ENCODE results near the gene ABCB11.

DNA sequence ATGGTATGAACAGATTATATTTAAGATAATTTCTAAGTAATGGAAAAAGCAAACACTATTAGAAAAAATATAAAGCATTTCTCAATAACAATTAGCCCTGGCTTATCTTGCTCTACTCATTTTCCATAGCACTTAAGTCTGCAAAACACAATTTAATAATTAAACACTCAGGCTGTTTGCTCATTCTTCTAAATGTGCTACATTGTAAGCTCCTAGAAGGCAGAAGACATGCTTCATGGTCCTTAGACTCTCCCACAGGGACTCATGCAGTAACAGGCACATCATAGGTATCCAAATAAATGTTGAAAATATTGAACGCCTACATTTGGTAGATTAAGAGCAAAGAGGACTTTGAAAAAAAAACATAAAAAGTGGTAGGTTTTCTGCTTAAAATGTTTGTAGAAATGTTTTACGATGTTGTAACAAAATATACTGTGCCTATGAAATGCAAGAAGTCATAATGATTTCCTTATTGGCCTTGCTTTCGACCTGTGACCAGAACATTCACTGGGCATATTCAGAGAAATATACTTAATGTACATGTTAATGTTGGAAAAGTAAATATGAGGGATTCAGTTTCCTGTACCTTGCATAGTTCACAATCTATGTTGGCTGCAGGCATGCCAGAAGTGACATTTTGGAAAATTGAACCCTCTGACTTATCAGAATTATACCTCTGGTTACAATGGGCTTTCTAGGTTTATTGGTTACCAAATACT is 102.9 kb downstream of the ABCB11 start:
- TF ChIP-seq MYC (IDR thresholded peaks at IDR 0.05; ENCODE audit: low read depth, low read length): no peak
- TF ChIP-seq, protein P1, sequence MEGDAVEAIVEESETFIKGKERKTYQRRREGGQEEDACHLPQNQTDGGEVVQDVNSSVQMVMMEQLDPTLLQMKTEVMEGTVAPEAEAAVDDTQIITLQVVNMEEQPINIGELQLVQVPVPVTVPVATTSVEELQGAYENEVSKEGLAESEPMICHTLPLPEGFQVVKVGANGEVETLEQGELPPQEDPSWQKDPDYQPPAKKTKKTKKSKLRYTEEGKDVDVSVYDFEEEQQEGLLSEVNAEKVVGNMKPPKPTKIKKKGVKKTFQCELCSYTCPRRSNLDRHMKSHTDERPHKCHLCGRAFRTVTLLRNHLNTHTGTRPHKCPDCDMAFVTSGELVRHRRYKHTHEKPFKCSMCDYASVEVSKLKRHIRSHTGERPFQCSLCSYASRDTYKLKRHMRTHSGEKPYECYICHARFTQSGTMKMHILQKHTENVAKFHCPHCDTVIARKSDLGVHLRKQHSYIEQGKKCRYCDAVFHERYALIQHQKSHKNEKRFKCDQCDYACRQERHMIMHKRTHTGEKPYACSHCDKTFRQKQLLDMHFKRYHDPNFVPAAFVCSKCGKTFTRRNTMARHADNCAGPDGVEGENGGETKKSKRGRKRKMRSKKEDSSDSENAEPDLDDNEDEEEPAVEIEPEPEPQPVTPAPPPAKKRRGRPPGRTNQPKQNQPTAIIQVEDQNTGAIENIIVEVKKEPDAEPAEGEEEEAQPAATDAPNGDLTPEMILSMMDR (IDR thresholded peaks at IDR 0.05; ENCODE audit: low read depth, low read length): no peak
